Left lobe of liver (tissue), 2 donors: ENCODE measurements around the gene S100A10. TPM values are rescaled to one million over a fixed set of nuclear protein-coding genes. Genes with fewer than 3 reads are reported as not detected.

Source experiments
- ATAC-seq: fragments of 200-7000 bp; cut with Tn5 transposase; one replicate; pipeline ENCODE4 v1.9.1; 2020; ENCODE audit warnings: mild to moderate bottlenecking, moderate library complexity
- DNase-seq: peaks from one replicate; pipeline ENCODE4 v3.0.0-alpha.2; 2020; ENCODE audit warnings: low spot score
- total RNA-seq: library from RNA; stranded (reverse); gene quantifications from one replicate; pipeline ENCODE4 v1.2.1, GENCODE V29; 2021
- donor health status: DM: no; HTN: no; CAD: no; lungs with moderate emphysema.
- donor health status: DM: no; HTN: yes; CAD: no.

Gene S100A10
- total RNA-seq, 1 donor from 2014 or later = 45.0 TPM

- no peak for DNase-seq
- no peak for ATAC-seq
Observed at GRCh38 chr1:151939779-151940178, 53.9 kb downstream of the S100A10 start.

GRCh38 chr1:151939141-151939540 is 54.5 kb downstream of the S100A10 start:
- ATAC-seq = no peak

DNA sequence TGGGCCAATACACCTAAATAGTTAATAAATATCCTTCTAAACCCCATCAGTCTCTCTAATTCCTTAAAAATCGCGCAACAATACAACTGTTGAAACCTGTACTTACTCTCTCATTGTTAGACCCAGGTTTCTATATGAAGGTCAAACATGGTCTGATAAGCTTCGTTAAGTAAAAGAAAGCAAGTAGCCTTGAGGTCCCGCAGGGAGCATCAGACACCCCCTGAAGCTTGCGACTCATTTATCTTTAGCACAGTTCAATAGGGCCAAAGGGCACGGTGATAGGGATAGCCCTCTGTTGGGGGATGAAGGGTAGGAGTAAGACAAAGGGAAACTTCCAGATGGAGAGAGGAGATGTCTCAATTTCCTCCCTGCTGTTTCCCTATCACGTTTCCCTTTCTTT is 57.0 kb downstream of the S100A10 start:
- DNase-seq (no peak), ATAC-seq (no peak)

More at GRCh38 chr1:151939141-151939540, 54.5 kb downstream of the S100A10 start:
- DNase-seq = no peak

DNA sequence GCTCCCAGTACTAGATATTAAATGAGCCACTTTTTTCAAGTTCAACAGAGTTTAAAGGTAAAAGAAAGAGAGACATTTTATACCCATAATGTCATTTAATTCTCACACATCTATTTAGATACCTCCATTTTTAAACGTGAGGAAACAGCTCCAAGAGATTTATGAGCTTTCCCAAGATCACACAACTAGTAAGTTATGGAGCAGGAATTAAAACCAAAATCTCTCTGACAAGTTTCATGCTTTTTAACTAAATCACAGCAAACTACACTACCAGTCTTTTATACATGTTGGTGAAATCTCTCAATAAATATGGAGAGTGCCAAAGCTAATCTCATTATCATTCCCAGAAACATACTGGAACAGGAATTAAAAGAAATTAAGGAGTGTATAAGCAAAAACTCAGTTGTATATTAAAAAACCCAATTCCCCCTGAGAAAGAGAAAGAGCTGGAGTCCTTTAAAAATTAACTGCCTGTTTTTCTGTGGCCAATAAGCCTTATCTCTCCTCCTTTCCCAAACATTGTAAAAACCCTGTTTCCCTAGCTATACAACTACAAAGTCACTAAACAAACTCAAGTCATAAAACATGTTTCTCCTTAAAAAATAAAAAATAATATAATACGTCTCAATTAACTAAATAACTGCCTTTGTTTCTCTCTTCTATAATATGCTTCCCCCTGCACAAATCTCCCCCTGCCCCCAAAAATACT is 57.6 kb downstream of the S100A10 start:
- no peak for DNase-seq
- ATAC-seq = no peak

DNA sequence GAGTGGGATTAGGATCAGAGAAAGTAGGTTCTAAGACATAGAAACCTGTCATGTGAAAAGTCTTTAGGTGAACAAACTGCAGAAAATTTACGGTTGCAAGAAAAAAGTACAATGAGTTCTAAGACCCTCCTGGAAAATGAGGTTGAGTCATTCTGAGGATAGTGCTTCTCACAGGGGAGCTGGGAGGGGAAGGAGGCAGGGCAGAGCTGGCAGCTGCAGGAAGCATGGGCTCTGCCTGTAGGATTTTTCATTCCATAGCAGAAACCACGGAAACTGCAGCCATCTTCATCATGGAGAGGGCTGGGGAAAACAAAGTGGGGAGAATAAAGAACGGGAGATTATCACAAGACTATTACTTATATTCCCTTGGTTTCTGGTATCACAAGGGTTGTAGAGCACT is 58.5 kb downstream of the S100A10 start:
- DNase-seq (no peak), ATAC-seq (no peak)

DNA sequence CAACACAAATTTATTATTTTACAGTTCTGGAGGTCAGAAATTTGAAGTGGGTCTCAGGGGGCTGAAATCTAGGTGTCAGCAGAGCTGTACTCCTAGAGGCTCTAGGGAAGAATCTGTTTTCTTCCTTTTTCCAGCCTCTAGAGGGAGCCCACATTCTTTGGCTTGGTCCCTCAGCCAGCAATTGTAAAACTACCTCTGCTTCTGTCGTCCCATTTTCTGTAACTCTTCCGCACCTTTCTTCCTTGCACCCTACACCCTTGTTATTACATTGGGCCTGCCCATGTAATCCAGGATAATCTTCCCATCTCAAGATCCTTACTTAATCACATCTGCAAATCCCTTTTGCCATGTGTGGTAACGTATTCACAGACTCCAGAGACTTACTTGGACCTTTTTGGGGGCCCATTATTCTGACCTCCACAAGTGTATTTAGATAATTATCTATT is 59.6 kb downstream of the S100A10 start:
- ATAC-seq = peak; percentile 97
- DNase-seq = no peak

Other genes starting within 250 kb of the S100A10 start
- gene MRPL9, start 230.4 kb downstream of the S100A10 start, total RNA-seq = 26.3 TPM
- 2.2 TPM for gene TDRKH, start 203.4 kb downstream of the S100A10 start, total RNA-seq
- gene LINGO4, start 188.4 kb downstream of the S100A10 start, total RNA-seq = 0.15 TPM
- 32.1 TPM for gene RORC, start 162.1 kb downstream of the S100A10 start, total RNA-seq
- not detected for gene C2CD4D, start 154.0 kb downstream of the S100A10 start, total RNA-seq
- not detected for gene THEM5, start 140.1 kb downstream of the S100A10 start, total RNA-seq
- gene THEM4, start 84.3 kb downstream of the S100A10 start, total RNA-seq = 9.3 TPM
- gene S100A11, start 43.1 kb upstream of the S100A10 start, total RNA-seq = 14.0 TPM
- gene TCHHL1, start 95.2 kb upstream of the S100A10 start, total RNA-seq = not detected
- 0.08 TPM for gene TCHH, start 121.6 kb upstream of the S100A10 start, total RNA-seq
- not detected for gene RPTN, start 165.4 kb upstream of the S100A10 start, total RNA-seq
- not detected for gene HRNR, start 230.3 kb upstream of the S100A10 start, total RNA-seq